NCI-H526 treated with DMSO at 0.1 percent for 48 hours (cell line): Measurements from ENCODE around the gene CPLX3.

Experiments used
- DNase-seq: peaks from one replicate; lab custom pipeline; 2025; lab: John Stamatoyannopoulos, UW

Gene CPLX3

DNA sequence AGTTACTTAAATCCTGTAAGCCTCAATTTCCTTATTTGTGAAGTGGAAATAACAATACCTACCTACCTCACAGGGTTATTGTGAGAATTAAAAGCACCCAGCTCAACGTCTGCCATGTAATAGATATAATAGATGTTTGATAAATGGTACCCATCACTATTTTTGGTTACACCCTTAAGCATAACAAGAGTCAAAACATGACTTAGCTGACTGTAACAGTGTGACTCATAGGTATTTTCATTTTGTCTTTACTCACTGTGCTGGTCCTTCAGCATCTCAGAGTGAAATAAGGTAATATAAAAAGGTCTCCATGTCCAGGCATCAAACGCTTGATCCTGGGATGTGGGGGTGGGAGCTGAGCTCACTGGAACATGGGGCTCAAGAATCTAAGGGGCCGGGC is 3.1 kb downstream of the CPLX3 start:
- DNase-seq = no peak

DNA sequence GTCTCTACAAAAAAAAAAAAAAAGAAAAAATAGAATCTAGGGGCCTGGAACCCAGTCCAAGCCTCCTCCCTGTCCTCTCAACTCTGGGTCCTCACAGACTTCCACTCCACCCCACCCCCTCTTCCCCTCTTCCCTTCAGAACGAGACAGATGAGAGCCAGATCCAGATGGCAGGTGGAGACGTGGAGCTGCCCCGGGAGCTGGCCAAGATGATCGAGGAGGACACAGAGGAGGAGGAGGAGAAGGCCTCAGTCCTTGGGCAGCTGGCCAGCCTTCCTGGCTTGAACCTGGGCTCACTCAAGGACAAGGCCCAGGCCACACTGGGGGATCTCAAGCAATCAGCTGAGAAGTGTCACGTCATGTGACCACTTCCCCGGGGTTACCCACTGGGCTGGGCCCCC is 3.6 kb downstream of the CPLX3 start:
- no peak for DNase-seq

DNA sequence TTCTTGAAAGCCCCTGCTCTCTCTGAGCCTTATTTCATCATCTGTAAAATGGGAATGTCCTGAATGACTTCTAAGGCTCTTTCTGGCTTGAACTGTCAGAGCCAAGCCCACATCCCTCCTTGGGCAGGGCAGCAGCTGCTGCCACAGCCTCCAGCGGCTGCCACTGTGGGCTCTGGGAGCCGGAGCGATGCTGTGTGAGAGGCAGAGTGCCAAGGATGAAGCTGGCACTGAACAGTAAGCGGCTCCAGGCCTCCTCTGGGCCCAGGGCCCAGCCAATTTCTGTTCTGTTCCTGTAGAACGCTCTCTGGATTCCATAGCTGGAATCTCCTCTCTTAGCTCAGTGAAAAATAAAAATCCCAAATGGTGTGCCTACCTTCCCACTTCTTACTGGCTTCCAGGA is 4.4 kb downstream of the CPLX3 start:
- DNase-seq = no peak

DNA sequence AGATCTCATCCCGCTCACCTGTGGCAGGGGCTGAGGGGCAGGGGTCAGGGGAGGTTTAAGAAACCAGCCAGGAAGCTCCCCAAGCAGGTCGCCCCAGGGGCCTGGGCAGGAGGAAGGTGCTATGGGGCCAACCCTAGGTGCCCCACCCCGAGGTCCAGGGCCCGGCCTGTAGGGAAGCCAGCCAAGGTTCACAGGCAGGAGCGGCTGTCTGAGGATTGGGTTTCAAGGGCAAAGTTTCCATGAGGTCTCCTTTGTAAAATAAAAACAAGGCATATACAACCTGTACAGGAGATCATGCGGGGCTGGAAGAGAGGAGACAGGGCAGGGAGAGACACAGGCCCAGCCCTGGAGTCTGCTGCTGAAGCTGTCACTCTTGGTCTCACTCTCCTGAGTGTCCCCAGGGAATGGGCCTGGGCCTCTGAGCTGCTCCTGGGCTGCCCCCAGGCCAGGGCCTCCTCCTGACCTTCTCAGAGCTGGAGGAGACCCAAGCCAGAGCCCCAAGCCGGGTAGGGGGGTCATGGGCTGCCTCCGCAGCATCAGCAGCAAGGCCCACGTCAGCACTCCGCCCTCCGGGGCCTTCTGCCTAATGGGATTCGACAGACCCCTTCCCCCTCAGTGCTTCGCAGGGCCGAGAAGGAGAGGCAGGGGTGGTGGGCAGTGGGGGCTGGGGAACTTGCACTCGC is 5.5 kb downstream of the CPLX3 start:
- no peak for DNase-seq

DNA sequence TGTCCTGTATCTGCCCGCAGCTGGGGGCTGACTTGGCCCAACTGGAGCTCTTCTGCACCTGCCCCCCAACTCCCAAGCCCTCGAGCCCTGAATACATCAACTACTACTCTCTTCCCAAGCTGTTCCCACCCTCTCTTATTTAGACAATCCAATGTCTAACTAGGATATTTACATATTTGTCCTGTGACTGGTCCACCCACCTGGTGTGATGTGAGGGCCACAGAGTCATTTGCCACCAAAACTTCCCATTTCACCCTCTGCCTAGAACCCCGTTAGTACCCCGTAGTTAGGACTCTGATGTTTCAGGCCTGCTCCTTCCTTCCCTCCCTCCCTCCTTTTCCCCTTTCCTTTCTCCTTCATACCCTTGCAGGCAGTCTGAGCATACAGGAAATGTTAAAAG is 6.4 kb downstream of the CPLX3 start:
- DNase-seq = no peak

DNA sequence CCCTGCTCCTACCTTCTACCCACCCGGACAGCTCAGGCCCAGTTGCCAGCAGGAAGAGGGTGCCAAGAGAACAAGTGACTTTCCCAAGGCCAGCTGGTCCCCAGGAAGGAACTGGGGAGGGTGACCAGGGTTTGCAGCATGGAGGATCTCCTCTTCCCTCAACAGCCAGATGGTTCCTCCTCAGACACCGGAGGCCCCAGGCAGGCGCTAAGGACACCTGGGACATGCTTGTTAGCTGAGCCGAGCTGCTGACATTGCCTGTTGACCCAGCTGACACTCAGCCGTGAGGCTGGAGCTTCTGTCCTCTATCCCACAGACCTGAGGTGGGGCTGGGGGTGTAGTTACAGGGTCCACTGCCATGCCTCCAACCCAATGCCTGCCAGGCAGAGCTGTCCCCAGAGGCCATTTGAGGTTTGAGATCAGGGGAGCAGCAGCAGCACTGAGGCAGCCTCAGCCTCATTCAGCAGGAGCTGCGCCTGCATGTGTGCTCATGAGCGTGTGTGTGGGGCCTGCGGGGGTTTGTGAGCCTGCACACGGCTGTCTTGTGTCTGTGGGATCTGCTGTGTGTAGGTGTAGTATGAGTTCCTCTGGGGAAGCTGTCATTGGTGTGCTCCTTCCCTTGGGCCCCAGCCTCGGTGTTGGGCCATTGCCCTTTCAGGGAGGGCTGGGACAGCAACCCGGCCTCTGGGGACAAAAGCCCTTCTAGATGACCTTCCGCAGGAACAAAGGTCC is 7.1 kb downstream of the CPLX3 start:
- no peak for DNase-seq

DNA sequence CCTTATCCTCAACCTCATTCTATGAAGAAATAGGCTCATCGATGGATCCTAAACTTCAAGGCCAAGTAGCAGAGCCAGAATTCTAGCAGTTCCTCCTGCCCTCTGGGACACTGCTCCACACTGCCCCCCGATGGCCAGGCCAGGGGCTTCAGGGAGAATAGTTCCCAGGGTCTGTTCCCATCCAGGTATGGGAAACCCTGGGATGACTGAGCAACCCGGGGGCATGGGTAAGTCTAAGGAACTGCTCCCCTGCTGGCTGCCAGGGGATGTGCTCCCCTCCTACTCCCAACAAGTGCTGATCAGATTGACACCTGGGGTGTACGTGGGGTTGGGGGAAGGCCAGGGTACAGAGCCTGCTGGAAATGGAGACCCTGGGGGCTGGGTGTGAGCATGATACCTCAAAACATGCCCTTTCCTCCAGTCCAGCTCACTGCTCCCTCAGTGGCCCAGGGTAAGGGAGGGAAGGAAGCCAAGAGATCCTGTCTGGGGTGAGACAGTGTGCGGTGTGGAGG is 8.9 kb downstream of the CPLX3 start:
- DNase-seq = peak; percentile 60

DNA sequence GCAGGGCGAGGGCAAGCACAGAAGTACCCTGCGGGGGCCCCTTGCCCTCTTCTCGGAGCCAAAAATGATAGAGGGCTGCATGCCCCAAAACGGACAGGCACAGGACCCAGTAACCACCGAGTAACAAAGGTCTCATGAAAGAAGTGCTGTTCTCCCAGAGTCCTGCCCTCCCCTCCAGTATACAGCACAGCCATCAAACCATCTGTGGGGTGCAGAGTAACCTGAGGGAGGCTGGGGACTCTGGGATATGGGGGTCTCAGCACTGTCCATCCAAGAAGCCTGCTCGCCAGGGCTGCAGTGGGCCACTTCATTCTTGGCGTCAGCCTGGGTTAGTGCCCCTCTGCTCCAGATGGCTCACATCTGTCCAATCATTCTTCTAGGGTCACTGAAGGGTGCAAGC is 10.4 kb downstream of the CPLX3 start:
- DNase-seq = no peak

DNA sequence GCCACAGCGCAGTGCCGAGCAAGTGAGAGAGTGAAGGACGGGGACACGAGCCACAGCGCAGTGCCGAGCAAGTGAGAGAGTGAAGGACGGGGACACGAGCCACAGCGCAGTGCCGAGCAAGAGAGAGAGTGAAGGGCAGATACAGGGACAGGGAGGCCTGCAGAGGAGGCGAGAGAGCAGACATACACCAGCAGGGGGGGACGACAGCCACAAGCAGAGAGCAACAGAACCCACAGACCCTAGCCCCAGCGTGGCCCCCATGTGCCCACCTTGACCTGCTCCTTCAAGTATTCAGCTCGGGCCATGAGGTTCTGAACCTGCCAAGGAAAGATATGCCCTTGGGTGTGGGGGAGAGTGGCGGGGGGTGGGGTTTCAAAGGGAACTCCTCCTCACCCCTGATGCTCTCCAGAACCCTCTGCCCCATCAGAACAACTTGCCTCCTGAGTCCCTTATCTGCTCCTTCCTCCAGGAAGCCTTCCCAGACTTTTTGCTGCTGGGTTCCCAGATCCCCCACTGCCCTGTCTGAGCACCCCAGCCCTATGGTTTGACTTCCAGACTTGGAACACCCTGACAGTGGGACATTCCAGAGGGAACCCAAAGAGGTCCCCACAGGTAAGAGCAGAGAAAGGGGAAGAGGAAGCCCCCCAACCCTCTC is 11.2 kb downstream of the CPLX3 start:
- DNase-seq = no peak

DNA sequence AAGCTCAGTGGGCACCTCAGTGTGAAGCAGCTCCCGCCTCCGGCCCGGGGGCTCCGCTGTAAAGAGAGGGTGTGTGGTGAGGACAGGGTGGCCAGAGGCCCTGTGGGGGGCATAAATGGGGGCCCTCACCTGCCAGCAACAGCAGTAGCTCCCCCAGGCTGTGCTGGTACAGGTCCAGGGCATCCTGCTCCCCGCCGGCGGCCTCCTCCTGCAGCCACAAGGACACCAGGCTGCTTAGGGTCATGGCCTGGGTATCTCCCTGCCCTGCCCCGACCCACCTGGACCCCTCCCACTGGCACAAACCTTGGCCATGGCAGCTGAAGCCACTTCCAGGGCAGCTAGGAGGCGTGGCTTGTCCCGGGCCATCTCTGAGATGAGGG is 11.7 kb downstream of the CPLX3 start:
- DNase-seq = no peak

DNA sequence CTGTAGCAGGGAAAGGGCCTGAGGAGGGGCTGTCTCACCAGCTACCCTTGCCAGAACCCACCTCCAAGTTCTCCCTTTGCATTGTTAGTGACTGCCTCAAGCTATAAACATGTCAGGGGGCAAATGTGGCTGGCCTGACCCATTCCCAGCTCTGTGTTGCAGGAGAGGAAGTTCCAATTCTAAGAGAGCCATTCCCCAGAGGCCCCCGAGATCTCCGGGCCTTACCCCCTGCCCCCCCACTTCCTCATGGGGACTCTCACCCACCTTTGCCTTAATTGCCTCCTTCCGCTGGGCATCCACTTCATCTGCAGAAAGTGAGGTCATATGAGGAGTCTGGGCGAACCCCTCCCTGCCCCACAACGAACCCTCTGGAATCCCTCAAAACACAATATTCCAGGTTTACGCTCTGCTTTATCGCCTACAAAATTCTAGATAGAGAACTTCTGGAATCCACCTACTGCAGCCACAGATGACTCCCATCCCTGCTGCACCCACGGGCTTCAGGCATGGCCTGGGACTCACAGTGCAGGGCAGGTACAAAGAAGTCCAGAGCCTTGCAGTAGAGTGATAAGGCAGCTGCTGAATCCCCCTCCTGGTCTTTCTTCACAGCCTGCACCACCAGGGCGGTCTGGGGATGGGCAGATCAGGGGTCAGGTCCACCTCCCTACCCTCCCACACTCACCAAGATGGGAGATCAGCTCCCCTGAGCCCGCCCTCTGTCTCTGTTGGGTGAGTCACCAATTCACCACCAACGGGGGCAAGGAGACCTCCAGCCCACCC is 12.5 kb downstream of the CPLX3 start:
- no peak for DNase-seq

DNA sequence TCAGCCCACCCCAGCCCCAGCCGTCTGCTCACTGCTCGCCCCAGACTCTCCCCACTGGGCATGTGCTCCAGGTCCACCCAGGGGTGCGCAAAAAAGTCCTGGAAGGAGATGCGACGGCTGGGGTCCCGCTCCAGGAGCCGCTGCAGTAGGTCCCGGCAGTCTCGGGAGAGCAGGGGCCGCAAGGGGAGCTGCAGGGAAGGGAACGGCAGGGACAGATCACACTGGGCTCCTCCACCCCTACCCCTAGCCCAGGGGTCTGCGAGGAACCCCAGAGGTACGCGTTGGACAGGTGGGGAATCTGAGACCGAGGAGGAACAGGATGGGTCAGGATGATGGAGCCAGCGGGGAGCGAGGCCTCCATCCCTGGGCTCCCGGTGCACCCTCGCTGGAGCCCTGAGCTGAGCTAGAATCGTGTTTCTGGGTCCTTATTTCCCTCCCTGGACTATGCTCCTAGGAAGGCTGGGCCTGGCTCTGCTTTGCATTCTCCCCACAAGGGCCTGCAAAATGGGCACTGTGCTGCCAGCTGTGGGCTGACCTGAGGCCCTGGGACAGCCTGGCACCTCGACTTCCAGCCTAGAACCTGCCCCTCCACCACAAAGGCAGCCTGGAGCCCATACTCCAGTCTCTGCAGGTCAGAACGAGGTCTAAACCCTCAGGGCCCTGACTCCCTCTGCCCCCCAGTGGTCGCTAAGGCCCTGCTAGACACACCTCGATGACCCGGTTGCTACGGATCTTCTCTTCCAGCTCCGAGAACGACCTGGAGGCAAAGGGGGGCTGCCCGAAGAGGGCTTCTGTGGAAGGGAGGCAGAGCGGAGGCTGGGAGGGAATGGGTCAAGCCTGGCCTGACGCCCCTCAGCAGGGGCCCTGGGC is 13.3 kb downstream of the CPLX3 start:
- no peak for DNase-seq

DNA sequence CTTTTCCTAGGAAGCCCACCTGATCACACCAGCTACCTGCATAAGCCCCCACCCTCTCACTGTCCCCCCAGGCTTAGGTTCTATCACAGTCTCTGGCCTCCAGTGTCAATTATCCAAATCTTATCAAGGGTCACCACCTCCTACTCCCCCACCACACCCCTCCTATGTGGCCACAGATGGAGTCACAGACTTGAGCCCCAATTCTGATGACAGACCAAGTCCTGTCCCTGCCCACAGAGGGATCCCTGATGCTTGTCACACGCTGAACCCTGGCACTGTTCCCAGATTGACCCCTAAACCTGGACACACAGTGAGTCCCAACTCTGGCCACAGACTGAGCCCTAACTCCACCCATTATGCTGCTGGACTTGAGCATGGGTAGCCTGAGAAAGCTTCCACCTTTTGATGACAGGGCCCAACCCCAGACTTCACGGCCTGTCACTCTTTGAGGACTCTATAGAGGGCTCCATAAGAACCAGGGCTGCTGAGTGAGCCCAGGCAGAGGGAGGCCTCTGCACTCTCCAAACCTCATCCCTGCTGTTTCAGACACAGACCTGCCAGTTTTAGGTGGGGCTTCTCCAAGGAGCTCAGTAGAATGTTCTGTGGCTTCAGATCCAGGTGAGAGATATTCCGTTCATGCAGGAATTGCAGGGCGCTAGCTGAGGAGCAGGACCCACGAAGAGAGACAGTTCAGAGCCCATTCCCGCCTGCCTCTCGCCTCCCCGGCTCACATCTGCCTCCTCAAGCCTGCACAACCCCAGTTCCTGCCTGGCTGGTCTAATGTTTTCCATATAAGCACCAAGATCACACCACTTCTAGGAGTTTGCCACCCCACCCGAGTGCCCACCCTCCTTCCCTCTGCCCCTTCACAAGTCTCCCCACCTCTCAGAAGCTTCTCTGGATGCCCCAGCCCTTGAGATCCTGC is 14.7 kb downstream of the CPLX3 start:
- DNase-seq = no peak

DNA sequence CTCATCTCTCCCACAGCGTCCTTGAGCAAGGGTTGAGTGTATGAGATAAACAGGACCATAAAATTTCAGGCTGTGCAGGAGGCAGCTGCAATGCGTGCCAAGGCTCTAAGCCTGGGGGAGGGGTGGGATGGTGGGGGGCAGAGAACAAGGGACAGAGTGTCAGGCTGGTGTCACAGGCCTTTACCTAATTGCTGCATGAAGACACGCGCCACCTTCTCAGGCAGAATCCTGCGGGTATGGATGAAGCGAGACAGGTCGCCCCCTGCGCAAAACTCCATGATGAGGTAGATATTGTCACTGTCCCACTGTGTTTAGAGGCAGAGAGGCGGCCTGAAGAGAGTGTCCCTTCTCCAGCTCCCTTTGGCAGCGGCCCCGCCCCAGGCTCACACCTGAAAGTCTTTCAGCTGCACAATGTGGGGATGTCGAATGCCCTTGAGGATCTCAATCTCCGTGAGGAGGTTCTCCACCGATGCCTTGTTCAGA is 15.5 kb downstream of the CPLX3 start:
- no peak for DNase-seq

DNA sequence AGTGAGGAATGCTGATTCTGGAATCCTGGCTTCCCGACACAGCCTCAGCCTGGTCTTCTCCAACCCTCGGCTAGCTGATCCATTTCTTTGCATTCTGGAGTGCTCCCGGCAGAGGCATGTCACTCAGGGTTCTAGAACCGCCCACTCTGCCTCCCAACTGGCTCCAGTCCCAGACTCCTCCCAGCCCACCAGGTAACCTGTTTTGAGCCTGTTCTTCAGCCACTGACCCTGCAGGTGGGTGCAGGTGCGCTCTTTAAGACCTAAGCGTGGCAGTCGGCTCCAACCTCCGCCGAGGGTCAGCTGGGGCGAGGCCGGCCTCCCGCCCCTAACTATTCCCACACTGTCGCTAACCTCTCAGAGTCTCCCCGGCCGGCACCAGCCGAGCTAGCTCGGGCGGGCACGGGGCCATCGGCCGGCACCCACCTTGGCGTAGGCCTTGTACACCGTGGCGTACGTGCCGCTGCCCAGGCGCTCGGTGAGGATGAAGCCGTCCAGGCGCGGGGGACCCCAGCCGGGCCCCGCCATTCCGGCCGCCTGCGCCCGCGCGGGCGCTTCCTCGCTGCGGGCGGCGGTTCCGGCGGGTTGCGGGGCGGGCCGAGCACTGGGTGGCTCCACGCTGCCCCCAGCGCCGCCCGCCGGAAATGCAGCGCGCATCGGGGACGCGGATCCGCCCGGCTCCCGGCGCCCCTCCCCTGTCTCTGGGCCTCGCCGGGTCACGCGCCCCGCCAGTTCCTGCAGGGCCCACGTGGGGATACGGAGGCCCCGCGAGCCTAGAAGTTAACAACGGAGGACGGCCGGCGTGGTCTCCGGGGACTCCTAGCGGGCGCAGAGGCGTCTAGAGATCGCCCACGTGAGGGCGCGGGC is 16.4 kb downstream of the CPLX3 start, which contains the start of gene ULK3:
Gene ULK3 (minus strand): TSS at position 576 of the 864 bp plus-strand sequence. CDS start 51 bp downstream, at position 525.
- DNase-seq = peak; percentile 93

DNA sequence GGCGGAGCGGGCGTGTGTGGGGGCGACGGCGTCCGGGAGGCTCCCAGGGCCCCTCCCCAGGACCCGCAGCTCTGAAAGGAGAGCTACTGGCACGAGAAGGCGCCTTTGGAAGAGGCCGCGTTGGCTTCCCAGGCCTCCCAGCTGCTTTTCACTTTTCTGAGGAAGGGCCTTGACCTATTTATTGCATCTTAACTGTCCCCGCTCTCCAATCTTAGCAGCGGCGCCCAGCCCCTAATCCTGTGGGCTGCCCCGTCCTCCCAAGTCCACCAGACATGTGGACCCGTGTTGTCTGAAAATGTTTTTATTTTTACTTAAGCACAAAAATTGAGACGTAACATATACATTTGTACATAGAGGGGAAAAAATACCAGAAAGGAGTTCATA is 17.0 kb downstream of the CPLX3 start:
- no peak for DNase-seq

DNA sequence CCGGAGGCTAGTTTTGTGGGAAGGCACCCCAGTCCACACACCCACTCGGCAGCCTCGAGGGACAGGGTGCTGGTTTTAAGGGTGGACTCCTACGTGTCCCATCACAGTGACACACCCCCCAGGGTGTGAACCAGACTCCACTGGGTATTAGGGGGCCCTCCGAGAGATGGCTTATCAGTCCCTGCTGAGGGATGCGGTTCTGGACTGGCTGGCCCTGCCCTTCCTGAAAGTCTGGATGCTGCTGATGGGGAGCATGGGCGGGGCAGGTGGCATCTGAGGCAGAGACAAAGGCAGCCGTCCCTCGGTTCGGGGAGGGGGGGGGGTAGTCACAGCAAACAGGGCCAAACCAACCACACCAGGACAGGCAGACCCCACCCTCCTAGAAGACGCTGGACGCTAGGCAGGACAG is 17.5 kb downstream of the CPLX3 start:
- DNase-seq = no peak

DNA sequence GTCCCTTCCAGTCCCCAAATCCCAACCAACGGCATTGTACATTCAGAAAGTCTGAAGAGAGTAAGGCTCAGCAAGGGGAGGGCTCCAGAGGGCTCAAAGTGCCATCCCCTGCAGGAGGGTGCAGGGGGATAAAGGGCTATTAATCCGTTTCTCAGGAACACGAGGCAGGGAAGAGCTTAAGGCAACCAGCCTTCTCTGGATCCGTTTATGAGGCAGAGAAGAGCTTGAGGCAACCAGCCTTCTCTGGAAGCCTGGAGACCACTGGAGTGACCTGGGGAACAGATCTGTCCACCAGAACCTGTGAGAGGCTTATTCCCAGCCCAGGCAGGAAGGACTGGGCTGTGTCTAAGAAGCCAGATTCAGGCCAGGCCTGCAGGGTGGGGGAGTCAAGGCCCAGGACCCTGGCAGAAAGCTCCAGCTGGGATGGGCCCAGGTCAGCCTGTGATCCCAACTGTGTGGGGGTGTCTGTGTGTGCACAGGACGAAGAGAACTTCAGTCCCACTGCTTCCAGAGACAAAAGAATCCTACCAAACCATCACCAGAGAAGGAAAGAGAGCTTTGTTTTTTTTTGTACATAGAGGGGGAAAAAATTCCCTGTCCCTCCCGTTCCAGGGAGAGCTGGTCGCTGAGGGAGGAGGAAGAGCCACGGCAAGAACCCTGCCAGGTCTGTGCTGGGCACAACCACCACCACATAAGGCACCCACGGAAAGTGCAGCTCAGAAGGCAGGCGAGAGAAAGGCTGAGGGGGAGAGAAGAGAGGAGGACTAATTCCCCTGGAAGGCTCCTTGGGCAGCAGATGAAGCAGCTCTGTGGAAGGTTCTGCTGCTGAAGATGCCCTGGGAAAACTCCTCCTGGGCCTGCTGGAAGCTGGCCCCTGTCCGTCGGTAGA is 18.1 kb downstream of the CPLX3 start:
- DNase-seq = no peak
